ENCODE measurements around the gene BMP10.

GRCh38 chr2:68847751-68848150, 23.4 kb downstream of the BMP10 start:
- TF ChIP-seq, protein P1, sequence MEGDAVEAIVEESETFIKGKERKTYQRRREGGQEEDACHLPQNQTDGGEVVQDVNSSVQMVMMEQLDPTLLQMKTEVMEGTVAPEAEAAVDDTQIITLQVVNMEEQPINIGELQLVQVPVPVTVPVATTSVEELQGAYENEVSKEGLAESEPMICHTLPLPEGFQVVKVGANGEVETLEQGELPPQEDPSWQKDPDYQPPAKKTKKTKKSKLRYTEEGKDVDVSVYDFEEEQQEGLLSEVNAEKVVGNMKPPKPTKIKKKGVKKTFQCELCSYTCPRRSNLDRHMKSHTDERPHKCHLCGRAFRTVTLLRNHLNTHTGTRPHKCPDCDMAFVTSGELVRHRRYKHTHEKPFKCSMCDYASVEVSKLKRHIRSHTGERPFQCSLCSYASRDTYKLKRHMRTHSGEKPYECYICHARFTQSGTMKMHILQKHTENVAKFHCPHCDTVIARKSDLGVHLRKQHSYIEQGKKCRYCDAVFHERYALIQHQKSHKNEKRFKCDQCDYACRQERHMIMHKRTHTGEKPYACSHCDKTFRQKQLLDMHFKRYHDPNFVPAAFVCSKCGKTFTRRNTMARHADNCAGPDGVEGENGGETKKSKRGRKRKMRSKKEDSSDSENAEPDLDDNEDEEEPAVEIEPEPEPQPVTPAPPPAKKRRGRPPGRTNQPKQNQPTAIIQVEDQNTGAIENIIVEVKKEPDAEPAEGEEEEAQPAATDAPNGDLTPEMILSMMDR (IDR thresholded peaks at IDR 0.05) = no peak
- no peak for TF ChIP-seq ZFX (IDR thresholded peaks at IDR 0.05; ENCODE audit: borderline replicate concordance)

Measured in 22Rv1 (cell line).